GM12878 (cell line): ENCODE measurements around the gene IQCK. TPM values are rescaled to one million over a fixed set of nuclear protein-coding genes. Genes with fewer than 3 reads are reported as not detected.

Source experiments
- ATAC-seq: fragments of 200-7000 bp; cut with Tn5 transposase; 3 replicates; pipeline ENCODE4 v1.9.1; 2020; ENCODE audit warnings: mild to moderate bottlenecking, moderate library complexity
- BruUV-seq: library from RNA; stranded (reverse); fragments of 400-500 nt; replicated peaks from 2 replicates; lab custom pipeline; 2021; lab: Mats Ljungman, UMichigan
- CTCF ChIA-PET: fragments of 300-600 bp; sonication (Branson Sonifier 250); formaldehyde crosslinking; extraction: SDS; loops from one replicate; lab custom pipeline; 2021; ENCODE audit warnings: inconsistent platforms; lab: Yijun Ruan, JAX
- POLR2A ChIA-PET: fragments of 350-600 bp; formaldehyde crosslinking; extraction: SDS; loops from one replicate; lab custom pipeline; 2021; ENCODE audit warnings: inconsistent platforms; lab: Charles Lee
- RAD21 ChIA-PET: fragments of 300-600 bp; sonication (Branson Sonifier 250); formaldehyde crosslinking; loops from one replicate; lab custom pipeline; 2023; ENCODE audit warnings: antibody characterized with exemption; ENCODE audit not compliant: unreplicated experiment; lab: Charles Lee
- SMC1A ChIA-PET: fragments of 300-600 bp; sonication (Branson Sonifier 250); formaldehyde crosslinking; loops from one replicate; lab custom pipeline; 2023; ENCODE audit not compliant: unreplicated experiment, uncharacterized antibody; lab: Charles Lee
- DNase-seq: peaks from one replicate; pipeline ENCODE4 v3.0.0-alpha.2; 2011; ENCODE audit warnings: low read depth, low spot score
- FAIRE-seq: peaks from 3 replicates; lab custom pipeline; 2011; peaks lifted over from hg19 to GRCh38; lab: Jason Lieb, UNC
- H2AFZ ChIP-seq: 2 replicates; pipeline ENCODE4 v1.6.0; 2011; ENCODE audit warnings: low read depth, low read length, control low read depth; ENCODE audit not compliant: control insufficient read depth
- H3K27ac ChIP-seq: 2 replicates; pipeline ENCODE4 v1.5.1; 2011; ENCODE audit warnings: control low read depth; ENCODE audit not compliant: control insufficient read depth, insufficient read depth
- H3K27me3 ChIP-seq, 2 experiments: replicated peaks in 1 of 2; 2 replicates each; pipeline versions ENCODE4 v1.6.0 to v1.6.1; 2011; ENCODE audit warnings: low read length in 1 of 2; ENCODE audit not compliant: control insufficient read depth in 2 of 2, insufficient read depth in 2 of 2
- H3K36me3 ChIP-seq, 2 experiments: 2 replicates each; pipeline ENCODE4 v1.5.1; 2011; ENCODE audit warnings: low read length in 1 of 2; ENCODE audit not compliant: control insufficient read depth in 2 of 2, insufficient read depth in 2 of 2
- H3K4me1 ChIP-seq: 2 replicates; pipeline ENCODE4 v1.6.1; 2011; ENCODE audit warnings: mild to moderate bottlenecking, low read length, moderate library complexity, mixed read lengths; ENCODE audit not compliant: control insufficient read depth, insufficient read depth
- H3K4me2 ChIP-seq: 2 replicates; pipeline ENCODE4 v1.6.0; 2011; ENCODE audit warnings: control low read depth; ENCODE audit not compliant: control insufficient read depth, insufficient read depth
- H3K4me3 ChIP-seq: fragments of 200-600 bp; sonication (generic); 2 replicates; pipeline ENCODE4 v1.5.1; 2016
- H3K79me2 ChIP-seq: 2 replicates; pipeline ENCODE4 v1.6.0; 2011; ENCODE audit warnings: low read length; ENCODE audit not compliant: control insufficient read depth, insufficient read depth
- H3K9ac ChIP-seq: 2 replicates; pipeline ENCODE4 v1.8.0; 2011; ENCODE audit warnings: low read length, control low read depth, mixed read lengths; ENCODE audit not compliant: control insufficient read depth, insufficient read depth
- H3K9me3 ChIP-seq: replicated peaks from 3 replicates; pipeline ENCODE4 v1.5.1; 2011; ENCODE audit warnings: mild to moderate bottlenecking, low read length; ENCODE audit not compliant: control insufficient read depth, insufficient read depth
- H4K20me1 ChIP-seq: 2 replicates; pipeline ENCODE4 v1.6.0; 2011; ENCODE audit not compliant: control insufficient read depth, insufficient read depth
- HDAC2 ChIP-seq: fragments of 200-600 bp; sonication (generic); IDR thresholded peaks from 2 replicates; pipeline ENCODE4 v1.6.1; 2017
- IKZF1 ChIP-seq: fragments of 450-650 bp; conservative IDR thresholded peaks from 2 replicates; pipeline ENCODE4 v1.6.1; 2017; ENCODE audit warnings: antibody characterized with exemption, mild to moderate bottlenecking
- POLR2A ChIP-seq: IDR thresholded peaks from 2 replicates; pipeline ENCODE4 v1.6.1; 2011; ENCODE audit warnings: low read depth, mild to moderate bottlenecking, low read length
- TARDBP ChIP-seq: IDR thresholded peaks from 2 replicates; pipeline ENCODE4 v1.6.1; 2016; ENCODE audit warnings: borderline replicate concordance
- TCF3 ChIP-seq: IDR thresholded peaks from 2 replicates; pipeline ENCODE4 v1.6.1; 2012; ENCODE audit warnings: low read depth, mild to moderate bottlenecking, low read length, borderline replicate concordance; ENCODE audit not compliant: insufficient read depth
- WRNIP1 ChIP-seq: IDR thresholded peaks from 2 replicates; pipeline ENCODE4 v1.6.1; 2011; ENCODE audit warnings: low read depth, low read length, improper control_type of control experiment, borderline replicate concordance
- WGBS: methylation state at CpG from one replicate; pipeline ENCODE4 v1.1.6; 2016; ENCODE audit warnings: low lambda C conversion rate; ENCODE audit not compliant: insufficient replicate concordance, insufficient coverage; ENCODE audit errors: missing lambda C conversion rate; 5-methylcytosine and 5-hydroxymethylcytosine counted together
- in situ Hi-C: fragments of 300-500 bp; cut with MboI; formaldehyde crosslinking; loops from 9 replicates; pipeline ENCODE4 v1.14.3; 2018; ENCODE audit warnings: mixed read lengths
- intact Hi-C: fragments of 100-400 bp; cut with micrococcal nuclease; formaldehyde crosslinking; loops from one replicate; pipeline ENCODE4 v1.14.2; 2022; ENCODE audit not compliant: unreplicated experiment
- polyA plus RNA-seq, 11 experiments: library from polyadenylated mRNA; depleted of rRNA in 4 of 11; unstranded in 6 of 11; stranded (reverse) in 5 of 11; fragments of >200 nt; fragmentation: Nextera tagmentation in 4 of 11; fragmentation: Illumina TruSeq in 1 of 11; extraction: Ambion mirVana in 4 of 11; extraction: Trizol in 1 of 11; gene quantifications; 1 replicate in 1 of 11; 2 replicates in 10 of 11; pipeline versions ENCODE4 v1.2.1 to v1.2.3, GENCODE V29; 2011 to 2016; ENCODE audit warnings: inconsistent platforms in 2 of 11, missing spikeins in 2 of 11, low read depth in 1 of 11
- total RNA-seq, 4 experiments: library from RNA; depleted of rRNA in 3 of 4; stranded (reverse); fragments of >200 nt in 3 of 4; fragmentation: Illumina TruSeq in 1 of 4; extraction: Trizol in 1 of 4; gene quantifications; 2 replicates each; pipeline versions ENCODE4 v1.2.1 to v1.2.3, GENCODE V29; 2013 to 2021
- TF ChIP-seq, protein P1 (sequence below): fragments of 450-650 bp; IDR thresholded peaks from 2 replicates; pipeline ENCODE4 v1.6.1; 2017; ENCODE audit warnings: mild to moderate bottlenecking, moderate library complexity
- TF ChIP-seq, protein P2 (sequence below): fragments of 450-650 bp; IDR thresholded peaks from 2 replicates; pipeline ENCODE4 v1.6.1; 2017; ENCODE audit warnings: mild to moderate bottlenecking, moderate library complexity

The IQCK gene
- total and polyA plus RNA-seq, 10 of the 15 experiments (the other 5 are each of a cell fraction or from before 2014, with no cell fraction given) = 1.0 to 4.2 (median 2.4) TPM

DNA sequence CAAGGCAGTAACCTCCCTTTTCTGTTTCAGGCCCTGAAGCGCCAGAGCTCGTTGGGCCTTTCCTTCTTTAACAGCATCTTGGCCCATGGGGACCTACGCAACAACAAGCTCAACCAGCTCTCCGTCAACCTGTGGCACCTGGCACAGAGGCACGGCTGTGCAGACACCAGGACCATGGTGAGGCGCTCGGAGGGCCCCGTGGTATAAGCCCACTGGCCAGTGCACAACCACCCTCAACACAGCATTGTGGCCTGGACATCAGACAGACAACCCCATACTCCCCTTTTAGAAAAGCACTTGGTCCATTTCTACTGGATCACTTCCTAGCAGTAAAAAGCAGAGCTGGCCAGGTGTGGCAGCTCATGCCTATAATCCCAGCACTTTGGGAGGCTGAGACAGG lies 18.6 kb upstream of the IQCK start:
- no peaks in the 10 kb centered on the region for H3K79me2 ChIP-seq
- POLR2A ChIA-PET = no interaction called here
- H3K27me3 ChIP-seq = no peaks in the 10 kb centered on the region
- no peak overlapping the region for H2AFZ ChIP-seq
- H3K9me3 ChIP-seq = no peaks in the 10 kb centered on the region
- H3K36me3 ChIP-seq = peaks cover 6 to 7% of the 10 kb centered on the region in 2 experiments; a peak in 3 of 4 replicates
- in situ Hi-C loops (no loop called here), intact Hi-C loops (no loop called here)
- SMC1A ChIA-PET = interaction anchor here (1.5 kb wide), 1 partner anchor 183 kb away, joined by 3 read pairs; no protein-coding TSS in a partner anchor
- H3K9ac ChIP-seq = no peak overlapping the region
- BruUV-seq = no TSS peak
- H3K27ac ChIP-seq = no peak overlapping the region
- H3K4me2 ChIP-seq = no peak overlapping the region
- H3K4me1 ChIP-seq = 0 out of 2 replicates have a peak, but pooled peaks cover 2% of the 10 kb centered on the region
- H3K4me3 ChIP-seq = no peak overlapping the region
- ATAC-seq = no peak
- 96% methylated on average over 8 of the region's 8 CpGs for WGBS
- CTCF ChIA-PET = no interaction called here
- no peak for DNase-seq
- 0 out of 2 replicates have a peak, but pooled peaks have one; percentile 29 for TF ChIP-seq POLR2A
- TF ChIP-seq HDAC2 = no peak
- RAD21 ChIA-PET = interaction anchor here (0.9 kb wide), 1 partner anchor 76 kb away, joined by 3 read pairs; no protein-coding TSS in a partner anchor
- no peaks in the 10 kb centered on the region for H4K20me1 ChIP-seq
- no peak for FAIRE-seq

DNA sequence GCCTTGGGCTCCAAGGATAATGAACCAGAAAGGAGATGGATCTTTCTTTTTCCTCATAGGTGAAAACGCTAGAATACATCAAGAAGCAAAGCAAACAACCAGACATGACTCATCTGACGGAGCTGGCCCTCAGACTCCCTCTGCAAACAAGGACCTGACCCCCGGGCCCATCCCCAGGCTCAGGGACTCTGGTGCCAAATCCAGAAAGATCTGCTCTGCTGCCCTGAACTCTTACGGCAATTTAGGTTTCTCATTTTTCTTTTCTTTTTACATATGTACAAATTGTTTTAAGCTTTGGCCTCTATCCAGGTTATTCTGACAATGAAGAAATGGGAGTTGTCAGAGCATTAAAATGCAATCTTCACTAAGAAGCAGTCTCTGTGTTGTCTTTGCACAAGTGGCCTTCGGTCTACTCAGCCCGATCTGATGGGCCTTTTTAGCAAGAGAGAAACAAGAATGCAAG lies 17.7 kb upstream of the IQCK start:
- no TSS peak for BruUV-seq
- TF ChIP-seq WRNIP1 = no peak
- TF ChIP-seq IKZF1 = no peak
- TF ChIP-seq, protein P1, sequence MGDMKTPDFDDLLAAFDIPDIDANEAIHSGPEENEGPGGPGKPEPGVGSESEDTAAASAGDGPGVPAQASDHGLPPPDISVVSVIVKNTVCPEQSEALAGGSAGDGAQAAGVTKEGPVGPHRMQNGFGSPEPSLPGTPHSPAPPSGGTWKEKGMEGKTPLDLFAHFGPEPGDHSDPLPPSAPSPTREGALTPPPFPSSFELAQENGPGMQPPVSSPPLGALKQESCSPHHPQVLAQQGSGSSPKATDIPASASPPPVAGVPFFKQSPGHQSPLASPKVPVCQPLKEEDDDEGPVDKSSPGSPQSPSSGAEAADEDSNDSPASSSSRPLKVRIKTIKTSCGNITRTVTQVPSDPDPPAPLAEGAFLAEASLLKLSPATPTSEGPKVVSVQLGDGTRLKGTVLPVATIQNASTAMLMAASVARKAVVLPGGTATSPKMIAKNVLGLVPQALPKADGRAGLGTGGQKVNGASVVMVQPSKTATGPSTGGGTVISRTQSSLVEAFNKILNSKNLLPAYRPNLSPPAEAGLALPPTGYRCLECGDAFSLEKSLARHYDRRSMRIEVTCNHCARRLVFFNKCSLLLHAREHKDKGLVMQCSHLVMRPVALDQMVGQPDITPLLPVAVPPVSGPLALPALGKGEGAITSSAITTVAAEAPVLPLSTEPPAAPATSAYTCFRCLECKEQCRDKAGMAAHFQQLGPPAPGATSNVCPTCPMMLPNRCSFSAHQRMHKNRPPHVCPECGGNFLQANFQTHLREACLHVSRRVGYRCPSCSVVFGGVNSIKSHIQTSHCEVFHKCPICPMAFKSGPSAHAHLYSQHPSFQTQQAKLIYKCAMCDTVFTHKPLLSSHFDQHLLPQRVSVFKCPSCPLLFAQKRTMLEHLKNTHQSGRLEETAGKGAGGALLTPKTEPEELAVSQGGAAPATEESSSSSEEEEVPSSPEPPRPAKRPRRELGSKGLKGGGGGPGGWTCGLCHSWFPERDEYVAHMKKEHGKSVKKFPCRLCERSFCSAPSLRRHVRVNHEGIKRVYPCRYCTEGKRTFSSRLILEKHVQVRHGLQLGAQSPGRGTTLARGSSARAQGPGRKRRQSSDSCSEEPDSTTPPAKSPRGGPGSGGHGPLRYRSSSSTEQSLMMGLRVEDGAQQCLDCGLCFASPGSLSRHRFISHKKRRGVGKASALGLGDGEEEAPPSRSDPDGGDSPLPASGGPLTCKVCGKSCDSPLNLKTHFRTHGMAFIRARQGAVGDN = no peak
- no peak for TF ChIP-seq TCF3
- TF ChIP-seq, protein P2, sequence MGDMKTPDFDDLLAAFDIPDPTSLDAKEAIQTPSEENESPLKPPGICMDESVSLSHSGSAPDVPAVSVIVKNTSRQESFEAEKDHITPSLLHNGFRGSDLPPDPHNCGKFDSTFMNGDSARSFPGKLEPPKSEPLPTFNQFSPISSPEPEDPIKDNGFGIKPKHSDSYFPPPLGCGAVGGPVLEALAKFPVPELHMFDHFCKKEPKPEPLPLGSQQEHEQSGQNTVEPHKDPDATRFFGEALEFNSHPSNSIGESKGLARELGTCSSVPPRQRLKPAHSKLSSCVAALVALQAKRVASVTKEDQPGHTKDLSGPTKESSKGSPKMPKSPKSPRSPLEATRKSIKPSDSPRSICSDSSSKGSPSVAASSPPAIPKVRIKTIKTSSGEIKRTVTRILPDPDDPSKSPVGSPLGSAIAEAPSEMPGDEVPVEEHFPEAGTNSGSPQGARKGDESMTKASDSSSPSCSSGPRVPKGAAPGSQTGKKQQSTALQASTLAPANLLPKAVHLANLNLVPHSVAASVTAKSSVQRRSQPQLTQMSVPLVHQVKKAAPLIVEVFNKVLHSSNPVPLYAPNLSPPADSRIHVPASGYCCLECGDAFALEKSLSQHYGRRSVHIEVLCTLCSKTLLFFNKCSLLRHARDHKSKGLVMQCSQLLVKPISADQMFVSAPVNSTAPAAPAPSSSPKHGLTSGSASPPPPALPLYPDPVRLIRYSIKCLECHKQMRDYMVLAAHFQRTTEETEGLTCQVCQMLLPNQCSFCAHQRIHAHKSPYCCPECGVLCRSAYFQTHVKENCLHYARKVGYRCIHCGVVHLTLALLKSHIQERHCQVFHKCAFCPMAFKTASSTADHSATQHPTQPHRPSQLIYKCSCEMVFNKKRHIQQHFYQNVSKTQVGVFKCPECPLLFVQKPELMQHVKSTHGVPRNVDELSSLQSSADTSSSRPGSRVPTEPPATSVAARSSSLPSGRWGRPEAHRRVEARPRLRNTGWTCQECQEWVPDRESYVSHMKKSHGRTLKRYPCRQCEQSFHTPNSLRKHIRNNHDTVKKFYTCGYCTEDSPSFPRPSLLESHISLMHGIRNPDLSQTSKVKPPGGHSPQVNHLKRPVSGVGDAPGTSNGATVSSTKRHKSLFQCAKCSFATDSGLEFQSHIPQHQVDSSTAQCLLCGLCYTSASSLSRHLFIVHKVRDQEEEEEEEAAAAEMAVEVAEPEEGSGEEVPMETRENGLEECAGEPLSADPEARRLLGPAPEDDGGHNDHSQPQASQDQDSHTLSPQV = no peak
- TF ChIP-seq TARDBP = no peak

More for the DNA sequence above, 17.7 kb upstream of the IQCK start:
- H3K27ac ChIP-seq = no peak overlapping the region
- H2AFZ ChIP-seq = no peak overlapping the region
- H3K4me1 ChIP-seq = 0 out of 2 replicates have a peak, but pooled peaks cover 2% of the 10 kb centered on the region
- intact Hi-C loops = no loop called here
- SMC1A ChIA-PET = interaction anchor here (0.6 kb wide), 1 partner anchor 24 kb away, joined by 3 read pairs; no protein-coding TSS in a partner anchor
- 99% methylated on average over 6 of the region's 6 CpGs for WGBS
- no peaks in the 10 kb centered on the region; the same call in 1 of the 2 replicates for H4K20me1 ChIP-seq
- no peaks in the 10 kb centered on the region for H3K79me2 ChIP-seq
- no peaks in the 10 kb centered on the region for H3K27me3 ChIP-seq
- in situ Hi-C loops = no loop called here
- H3K4me3 ChIP-seq = no peak overlapping the region
- no peak overlapping the region for H3K4me2 ChIP-seq
- POLR2A ChIA-PET = no interaction called here
- CTCF ChIA-PET = no interaction called here
- FAIRE-seq (no peak), ATAC-seq (no peak), DNase-seq (no peak)
- RAD21 ChIA-PET = no interaction called here
- peaks cover 15 to 16% of the 10 kb centered on the region in 2 experiments; a peak in 3 of 4 replicates for H3K36me3 ChIP-seq
- H3K9ac ChIP-seq = no peak overlapping the region
- H3K9me3 ChIP-seq = no peaks in the 10 kb centered on the region
